IPS-20b (cell line): ENCODE measurements around the gene NIF3L1.

ENCODE experiments used
- H3K27ac ChIP-seq: one replicate; pipeline ENCODE4 v1.5.1; 2013; ENCODE audit warnings: low read length
- H3K27me3 ChIP-seq: 2 replicates; pipeline ENCODE4 v1.6.1; 2013; ENCODE audit warnings: mild to moderate bottlenecking, low read length, inconsistent platforms; ENCODE audit not compliant: insufficient read depth
- H3K36me3 ChIP-seq: 2 replicates; pipeline ENCODE4 v1.6.1; 2013; ENCODE audit warnings: low read depth, mild to moderate bottlenecking, inconsistent platforms, low read length, moderate library complexity; ENCODE audit not compliant: insufficient read depth
- H3K4me1 ChIP-seq: 2 replicates; pipeline ENCODE4 v1.6.1; 2013; ENCODE audit warnings: mild to moderate bottlenecking, control low read depth, inconsistent platforms, low read length, moderate library complexity; ENCODE audit not compliant: insufficient read depth
- H3K4me3 ChIP-seq: 2 replicates; pipeline ENCODE4 v1.5.1; 2013; ENCODE audit warnings: mild to moderate bottlenecking, low read length, inconsistent platforms
- H3K9ac ChIP-seq: 2 replicates; pipeline ENCODE4 v1.6.1; 2013; ENCODE audit warnings: low read depth, mild to moderate bottlenecking, inconsistent platforms, low read length, moderate library complexity
- H3K9me3 ChIP-seq: 2 replicates; pipeline ENCODE4 v1.6.1; 2013; ENCODE audit warnings: mild to moderate bottlenecking, low read depth, low read length, inconsistent platforms; ENCODE audit not compliant: insufficient read depth

NIF3L1 gene

DNA sequence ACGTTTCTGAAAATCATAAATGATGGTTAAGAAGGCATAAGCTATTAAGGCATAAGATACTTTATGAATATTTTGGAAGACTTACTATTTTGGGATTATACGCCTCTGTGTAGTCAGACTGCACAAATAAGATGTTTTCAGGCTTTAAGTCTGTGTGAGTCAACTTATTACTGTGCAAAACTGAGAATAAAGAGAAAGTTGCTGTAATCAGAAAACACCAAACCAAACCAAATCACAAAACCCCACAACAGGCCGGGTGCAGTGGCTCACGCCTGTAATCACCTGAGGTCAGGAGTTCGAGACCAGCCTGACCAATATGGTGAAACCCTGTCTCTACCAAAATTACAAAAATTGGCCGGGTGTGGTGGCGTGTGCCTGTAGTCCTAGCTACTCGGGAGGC, 32.4 kb upstream of the NIF3L1 start:
- Histone ChIP-seq H3K4me3 (no peak overlapping the region), H3K36me3 (peaks cover 98% of the 10 kb centered on the region)

DNA sequence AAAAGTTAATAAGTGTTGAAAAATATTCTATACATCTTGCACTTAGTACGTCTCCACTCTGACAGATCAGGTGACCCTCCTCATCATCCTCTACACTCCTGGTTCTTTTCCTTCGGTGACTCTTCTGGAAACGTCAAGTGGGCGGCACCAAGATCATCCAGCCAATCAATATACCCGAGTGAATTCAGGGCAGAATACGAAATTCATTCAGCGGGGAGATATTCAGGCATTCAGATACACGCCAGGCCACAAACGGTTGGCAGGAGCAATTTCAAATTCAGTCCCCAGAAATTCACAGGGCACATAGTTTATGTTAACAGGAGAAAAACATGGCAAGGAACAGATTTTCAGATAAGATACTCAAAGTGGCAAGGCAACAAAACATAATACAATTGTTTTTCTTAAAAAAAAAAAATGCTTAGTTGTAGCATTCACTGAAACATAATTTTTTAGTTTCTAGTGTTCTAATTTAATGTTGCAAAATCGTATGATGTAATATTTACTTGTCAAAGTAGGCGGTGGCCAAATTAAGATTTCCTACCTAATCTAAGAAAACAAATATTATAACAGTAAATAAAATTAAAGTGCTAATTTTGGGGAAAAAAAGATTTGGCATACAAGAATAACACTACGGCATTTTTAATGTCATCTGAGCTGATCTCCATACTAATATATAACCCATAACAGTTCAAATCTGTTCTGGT, 28.9 kb upstream of the NIF3L1 start:
- Histone ChIP-seq H3K27me3 (no peaks in the 10 kb centered on the region), H3K4me1 (peaks cover 7% of the 10 kb centered on the region), H3K27ac (no peak overlapping the region), H3K9ac (no peak overlapping the region), H3K9me3 (no peaks in the 10 kb centered on the region), H3K4me3 (no peak overlapping the region), H3K36me3 (peaks cover 65% of the 10 kb centered on the region)

More for the DNA sequence above, 32.4 kb upstream of the NIF3L1 start:
- Histone ChIP-seq H3K27me3 (no peaks in the 10 kb centered on the region), H3K4me1 (peaks cover 6% of the 10 kb centered on the region), H3K9ac (no peak overlapping the region), H3K27ac (no peak overlapping the region), H3K9me3 (no peaks in the 10 kb centered on the region)

DNA sequence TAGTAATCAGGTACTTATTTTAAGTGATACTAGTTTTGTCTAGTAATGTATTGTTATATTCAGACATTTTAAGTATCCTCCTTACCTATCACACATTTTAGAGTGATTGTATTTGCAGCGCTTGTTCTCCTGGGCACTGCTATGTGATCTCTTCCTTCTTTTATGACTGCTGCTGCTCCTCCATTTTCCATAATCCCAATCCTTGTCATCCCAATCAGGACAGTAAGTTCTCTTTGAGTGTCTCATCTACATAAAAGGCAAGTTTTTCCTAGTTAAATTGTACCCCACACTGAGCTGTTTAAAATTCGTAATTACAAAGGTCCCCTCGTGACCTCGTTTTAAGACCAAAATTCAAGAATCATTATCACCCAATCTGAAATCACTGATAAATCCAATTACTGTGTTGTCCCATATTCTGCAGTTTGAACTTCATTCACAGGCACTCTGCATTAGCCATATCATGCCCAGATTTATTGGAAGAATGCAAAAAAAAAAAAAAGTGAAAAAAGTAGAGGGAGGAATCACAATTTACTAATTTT, 27.5 kb upstream of the NIF3L1 start:
- Histone ChIP-seq H3K36me3 (peaks cover 53% of the 10 kb centered on the region), H3K9ac (peak overlapping the region; percentile 100; the same call in 1 of the 2 replicates), H3K27ac (no peak overlapping the region), H3K27me3 (no peaks in the 10 kb centered on the region), H3K4me1 (peaks cover 7% of the 10 kb centered on the region), H3K4me3 (peak overlapping the region; percentile 100), H3K9me3 (no peaks in the 10 kb centered on the region)

DNA sequence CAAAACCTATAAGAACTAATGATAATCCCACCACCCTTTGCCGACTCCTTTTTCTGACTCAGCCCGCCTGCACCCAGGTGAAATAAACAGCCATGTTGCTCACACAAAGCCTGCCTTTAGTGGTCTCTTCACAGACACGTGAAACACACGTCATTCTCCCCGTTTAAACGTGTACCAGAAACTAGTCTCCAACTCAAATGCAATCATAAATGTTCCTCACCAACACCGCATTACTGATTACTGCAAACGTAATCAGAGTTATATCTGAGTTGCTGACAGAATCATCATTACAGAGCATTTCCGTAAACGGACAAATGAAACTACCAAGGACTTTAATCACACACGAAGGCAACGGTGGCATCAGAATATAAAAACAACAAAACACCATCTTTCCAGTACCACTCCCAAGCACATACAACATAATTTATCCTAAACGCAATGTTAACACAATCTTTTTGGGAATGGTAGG, 26.6 kb upstream of the NIF3L1 start:
- Histone ChIP-seq H3K9ac (peak overlapping the region; percentile 100), H3K27ac (no peak overlapping the region), H3K9me3 (no peaks in the 10 kb centered on the region), H3K27me3 (no peaks in the 10 kb centered on the region), H3K4me1 (peaks cover 7% of the 10 kb centered on the region), H3K4me3 (peak overlapping the region; percentile 100), H3K36me3 (peaks cover 44% of the 10 kb centered on the region)

DNA sequence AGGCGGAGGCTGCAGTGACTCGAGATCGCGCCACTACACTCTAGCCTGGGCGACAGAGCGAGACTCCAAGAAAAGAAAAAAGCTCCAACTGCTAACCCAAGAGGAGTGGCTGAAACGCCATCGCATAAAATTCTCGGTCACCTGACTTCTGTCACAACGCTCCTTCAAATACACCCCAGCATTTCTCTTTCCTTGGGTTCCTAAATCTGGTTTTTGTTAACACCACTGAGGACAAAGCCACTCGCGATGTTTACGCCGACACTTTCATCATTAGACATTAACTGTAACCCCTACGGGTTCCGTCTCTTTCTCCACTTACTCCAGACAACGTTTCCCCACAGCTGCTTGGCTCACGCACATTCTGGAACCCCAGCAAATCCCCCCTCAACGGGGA, 25.4 kb upstream of the NIF3L1 start:
- Histone ChIP-seq H3K27me3 (no peaks in the 10 kb centered on the region), H3K36me3 (peaks cover 32% of the 10 kb centered on the region), H3K27ac (peak overlapping the region; percentile 98), H3K4me1 (peaks cover 7% of the 10 kb centered on the region), H3K9ac (peak overlapping the region; percentile 100), H3K9me3 (no peaks in the 10 kb centered on the region), H3K4me3 (peak overlapping the region; percentile 100)

DNA sequence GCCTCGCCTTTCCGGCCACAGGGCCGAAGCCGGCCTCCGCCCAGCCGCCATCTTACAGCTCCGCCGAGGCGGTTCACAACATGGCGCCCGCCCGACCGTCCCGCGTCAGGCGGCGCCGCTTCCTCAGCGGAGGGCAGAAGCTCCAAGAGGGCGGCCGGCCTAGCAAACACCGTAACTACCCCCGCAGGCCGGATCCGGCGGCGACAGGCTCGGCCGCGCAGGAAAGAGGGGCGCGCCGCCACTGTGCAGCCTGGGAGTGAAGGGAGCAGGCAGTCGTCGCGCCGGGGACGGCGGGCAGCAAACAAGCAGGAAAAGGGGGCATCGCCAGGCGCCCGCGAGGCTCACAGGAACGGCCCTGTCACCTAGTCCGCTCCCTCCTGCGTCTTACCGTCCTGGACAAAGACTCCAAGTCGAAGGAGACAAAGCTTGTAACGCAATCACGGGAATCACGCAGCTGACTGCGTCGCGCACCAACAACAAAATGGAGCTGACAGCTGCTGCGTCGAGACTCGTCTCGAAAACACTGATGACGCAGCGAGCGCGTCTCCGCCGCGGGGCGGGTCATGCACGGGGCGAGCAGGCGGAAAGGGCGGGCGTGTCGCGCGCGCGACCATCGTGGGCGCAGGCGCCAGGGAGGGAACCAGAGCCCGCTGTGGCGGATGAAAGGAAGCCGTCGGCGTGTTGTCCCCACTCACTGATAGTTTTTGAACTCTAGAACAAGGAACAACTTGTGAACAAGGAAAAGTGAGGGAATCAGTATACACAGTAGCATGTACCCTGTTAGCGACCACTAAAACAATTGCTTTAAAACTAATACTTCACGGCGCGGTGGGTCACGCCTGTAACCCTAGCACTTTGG, 24.8 kb upstream of the NIF3L1 start, which contains the start of gene CLK1:
Gene CLK1 (minus strand): TSS at position 483 of the 859 bp plus-strand sequence. CDS start 2,796 bp downstream, outside the sequence.
- H3K9me3 ChIP-seq: no peaks in the 10 kb centered on the region
- H3K9ac ChIP-seq: peak within 1 kb of the TSS; percentile 100
- peak within 1 kb of the TSS; percentile 100 for H3K4me3 ChIP-seq
- H3K36me3 ChIP-seq: peaks cover 26% of the 10 kb centered on the region
- H3K4me1 ChIP-seq: peaks cover 7% of the 10 kb centered on the region
- H3K27ac ChIP-seq: peak within 1 kb of the TSS; percentile 98
- no peaks in the 10 kb centered on the region for H3K27me3 ChIP-seq

DNA sequence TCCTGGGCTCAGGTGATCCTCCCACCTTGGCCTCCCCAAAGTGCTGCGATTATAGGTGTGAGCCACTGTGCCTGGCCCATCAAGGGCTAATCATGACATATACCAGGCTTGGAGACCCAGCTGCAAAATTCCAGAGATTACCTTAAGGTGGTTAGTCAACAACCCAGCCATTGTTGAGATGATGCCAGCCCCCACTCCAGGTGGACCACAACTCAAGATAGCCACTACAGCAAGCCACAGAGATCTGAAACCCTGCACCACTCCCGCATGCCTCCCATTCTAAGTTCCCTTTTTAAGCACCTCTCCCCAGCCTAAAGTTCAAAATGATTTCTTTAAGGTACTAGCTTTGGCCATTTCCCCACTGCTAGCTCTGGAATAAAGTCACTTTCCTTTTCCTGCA, 20.2 kb upstream of the NIF3L1 start:
- Histone ChIP-seq H3K27me3 (no peaks in the 10 kb centered on the region), H3K9ac (no peak overlapping the region), H3K9me3 (no peaks in the 10 kb centered on the region), H3K4me1 (no peaks in the 10 kb centered on the region), H3K27ac (no peak overlapping the region), H3K36me3 (peaks cover 26% of the 10 kb centered on the region), H3K4me3 (no peak overlapping the region)

DNA sequence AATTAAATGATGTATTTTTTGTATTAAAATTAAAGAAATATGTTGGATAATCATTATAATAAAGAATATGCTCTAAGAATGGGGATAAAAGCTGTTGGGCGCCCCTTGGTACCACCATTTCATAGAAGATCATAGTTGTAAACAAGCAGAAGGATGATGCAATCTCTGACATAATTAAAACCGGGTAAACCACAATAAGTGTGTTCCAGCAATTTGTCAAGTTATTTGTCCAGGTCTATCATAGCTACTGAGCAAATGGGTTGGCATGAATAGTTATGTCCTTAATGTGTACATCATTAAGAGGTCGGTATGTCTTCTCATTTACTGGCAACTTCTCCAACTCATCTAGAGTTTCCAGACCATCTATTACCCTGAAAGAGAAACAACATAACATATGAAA, 18.0 kb upstream of the NIF3L1 start:
- no peak overlapping the region for H3K27ac ChIP-seq
- no peaks in the 10 kb centered on the region for H3K9me3 ChIP-seq
- no peak overlapping the region for H3K4me3 ChIP-seq
- H3K36me3 ChIP-seq: peaks cover 44% of the 10 kb centered on the region
- no peaks in the 10 kb centered on the region for H3K27me3 ChIP-seq
- H3K9ac ChIP-seq: no peak overlapping the region
- no peaks in the 10 kb centered on the region for H3K4me1 ChIP-seq

DNA sequence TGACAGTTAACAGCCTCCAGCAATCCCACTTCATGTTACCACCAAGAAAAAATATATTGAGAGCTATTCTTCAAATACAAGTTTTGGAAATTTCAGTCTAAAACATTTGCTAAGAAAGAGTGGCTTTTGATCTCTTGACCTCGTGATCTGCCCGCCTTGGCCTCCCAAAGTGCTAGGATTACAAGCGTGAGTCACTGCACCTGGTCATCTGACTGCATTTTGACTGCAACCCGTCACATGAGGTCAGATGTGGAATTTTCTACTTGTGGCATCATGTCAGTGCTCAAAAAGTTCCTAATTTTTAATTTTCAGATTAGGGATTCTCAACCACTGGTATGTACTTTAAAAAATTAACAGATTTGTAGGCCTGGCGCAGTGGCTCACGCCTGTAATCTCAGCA, 15.6 kb upstream of the NIF3L1 start:
- no peaks in the 10 kb centered on the region for H3K9me3 ChIP-seq

DNA sequence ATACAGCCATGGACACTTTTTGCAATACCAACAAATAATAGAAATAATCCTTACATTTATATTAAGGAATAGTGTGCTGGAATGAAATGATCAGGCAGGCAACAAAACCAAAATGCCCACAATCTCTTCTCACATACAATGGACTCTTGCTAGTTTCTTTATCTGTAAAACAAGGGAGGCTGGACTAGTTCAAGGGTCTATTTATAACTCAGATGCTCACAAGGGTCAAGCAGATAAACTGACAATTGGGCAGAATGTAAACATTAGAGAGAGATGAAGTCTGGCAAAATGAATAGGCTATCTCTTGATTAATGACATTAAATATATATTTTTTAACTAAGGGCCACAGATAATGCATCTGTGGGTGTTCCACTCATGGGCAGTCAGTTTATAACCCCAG, 11.7 kb upstream of the NIF3L1 start:
- Histone ChIP-seq H3K9me3 (no peaks in the 10 kb centered on the region), H3K27me3 (no peaks in the 10 kb centered on the region), H3K27ac (no peak overlapping the region), H3K9ac (no peak overlapping the region), H3K4me1 (no peaks in the 10 kb centered on the region), H3K36me3 (peaks cover 79% of the 10 kb centered on the region), H3K4me3 (no peak overlapping the region)

More for the DNA sequence above, 15.6 kb upstream of the NIF3L1 start:
- Histone ChIP-seq H3K27me3 (no peaks in the 10 kb centered on the region), H3K4me1 (no peaks in the 10 kb centered on the region), H3K36me3 (peaks cover 58% of the 10 kb centered on the region), H3K9ac (no peak overlapping the region), H3K4me3 (no peak overlapping the region), H3K27ac (no peak overlapping the region)

DNA sequence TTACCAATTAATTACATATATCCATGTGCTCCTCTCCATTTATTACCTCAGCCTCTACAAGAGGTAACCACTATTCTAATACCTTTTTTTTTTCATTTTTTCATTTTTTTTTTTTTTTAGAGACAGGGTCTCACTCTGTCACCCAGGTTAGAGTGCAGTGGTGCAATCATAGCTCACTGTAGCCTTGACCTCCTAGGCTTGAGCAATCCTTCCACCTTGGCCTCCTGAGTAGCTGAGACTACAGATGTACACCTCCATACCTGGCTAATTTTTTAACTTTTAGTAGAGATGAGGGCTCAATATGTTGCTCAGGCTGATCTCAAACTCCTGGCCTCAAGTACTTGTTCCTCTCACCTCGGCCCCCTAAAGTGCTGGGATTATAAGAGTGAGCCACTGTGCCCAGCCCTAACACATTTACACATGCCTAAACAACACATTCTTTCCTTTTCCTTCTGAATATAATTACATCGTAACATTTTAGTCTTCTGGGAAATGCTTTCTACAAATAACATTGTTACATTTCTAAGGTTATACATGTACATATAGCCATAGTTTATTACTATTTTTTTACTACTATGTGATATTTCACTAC, 10.8 kb upstream of the NIF3L1 start:
- Histone ChIP-seq H3K4me1 (no peaks in the 10 kb centered on the region), H3K36me3 (peaks cover 82% of the 10 kb centered on the region), H3K4me3 (no peak overlapping the region), H3K27me3 (no peaks in the 10 kb centered on the region), H3K27ac (no peak overlapping the region), H3K9ac (no peak overlapping the region), H3K9me3 (no peaks in the 10 kb centered on the region)
